Measurements from ENCODE around the gene TOR2A. TPM values are rescaled to one million over a fixed set of nuclear protein-coding genes. Genes with fewer than 3 reads are reported as not detected.

The TOR2A gene
- total and polyA plus RNA-seq, 2 of the 8 experiments (the other 6 are each of a cell fraction or from before 2014, with no cell fraction given), result 18.7 to 24.9 TPM

DNA sequence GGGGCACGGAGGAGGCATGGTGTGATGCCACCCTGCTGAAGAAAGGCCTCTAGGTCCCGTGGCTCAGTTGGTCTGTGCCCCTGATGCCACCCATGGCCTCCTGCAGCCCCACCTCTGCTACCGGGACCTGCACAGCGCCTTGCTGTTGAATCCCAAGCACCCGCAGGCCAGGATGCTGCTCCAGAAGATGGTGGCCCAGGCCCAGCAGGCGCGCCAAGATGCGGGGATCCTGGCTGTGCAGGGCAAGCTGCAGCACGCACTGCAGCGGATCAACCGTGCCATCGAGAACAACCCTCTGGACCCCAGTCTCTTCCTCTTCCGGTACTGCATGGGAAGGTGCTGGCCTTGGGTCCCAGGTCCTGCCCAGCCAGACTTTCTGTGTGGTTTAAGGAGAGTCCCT lies 12.1 kb downstream of the TOR2A start (continued):
- TF ChIP-seq, protein P1, sequence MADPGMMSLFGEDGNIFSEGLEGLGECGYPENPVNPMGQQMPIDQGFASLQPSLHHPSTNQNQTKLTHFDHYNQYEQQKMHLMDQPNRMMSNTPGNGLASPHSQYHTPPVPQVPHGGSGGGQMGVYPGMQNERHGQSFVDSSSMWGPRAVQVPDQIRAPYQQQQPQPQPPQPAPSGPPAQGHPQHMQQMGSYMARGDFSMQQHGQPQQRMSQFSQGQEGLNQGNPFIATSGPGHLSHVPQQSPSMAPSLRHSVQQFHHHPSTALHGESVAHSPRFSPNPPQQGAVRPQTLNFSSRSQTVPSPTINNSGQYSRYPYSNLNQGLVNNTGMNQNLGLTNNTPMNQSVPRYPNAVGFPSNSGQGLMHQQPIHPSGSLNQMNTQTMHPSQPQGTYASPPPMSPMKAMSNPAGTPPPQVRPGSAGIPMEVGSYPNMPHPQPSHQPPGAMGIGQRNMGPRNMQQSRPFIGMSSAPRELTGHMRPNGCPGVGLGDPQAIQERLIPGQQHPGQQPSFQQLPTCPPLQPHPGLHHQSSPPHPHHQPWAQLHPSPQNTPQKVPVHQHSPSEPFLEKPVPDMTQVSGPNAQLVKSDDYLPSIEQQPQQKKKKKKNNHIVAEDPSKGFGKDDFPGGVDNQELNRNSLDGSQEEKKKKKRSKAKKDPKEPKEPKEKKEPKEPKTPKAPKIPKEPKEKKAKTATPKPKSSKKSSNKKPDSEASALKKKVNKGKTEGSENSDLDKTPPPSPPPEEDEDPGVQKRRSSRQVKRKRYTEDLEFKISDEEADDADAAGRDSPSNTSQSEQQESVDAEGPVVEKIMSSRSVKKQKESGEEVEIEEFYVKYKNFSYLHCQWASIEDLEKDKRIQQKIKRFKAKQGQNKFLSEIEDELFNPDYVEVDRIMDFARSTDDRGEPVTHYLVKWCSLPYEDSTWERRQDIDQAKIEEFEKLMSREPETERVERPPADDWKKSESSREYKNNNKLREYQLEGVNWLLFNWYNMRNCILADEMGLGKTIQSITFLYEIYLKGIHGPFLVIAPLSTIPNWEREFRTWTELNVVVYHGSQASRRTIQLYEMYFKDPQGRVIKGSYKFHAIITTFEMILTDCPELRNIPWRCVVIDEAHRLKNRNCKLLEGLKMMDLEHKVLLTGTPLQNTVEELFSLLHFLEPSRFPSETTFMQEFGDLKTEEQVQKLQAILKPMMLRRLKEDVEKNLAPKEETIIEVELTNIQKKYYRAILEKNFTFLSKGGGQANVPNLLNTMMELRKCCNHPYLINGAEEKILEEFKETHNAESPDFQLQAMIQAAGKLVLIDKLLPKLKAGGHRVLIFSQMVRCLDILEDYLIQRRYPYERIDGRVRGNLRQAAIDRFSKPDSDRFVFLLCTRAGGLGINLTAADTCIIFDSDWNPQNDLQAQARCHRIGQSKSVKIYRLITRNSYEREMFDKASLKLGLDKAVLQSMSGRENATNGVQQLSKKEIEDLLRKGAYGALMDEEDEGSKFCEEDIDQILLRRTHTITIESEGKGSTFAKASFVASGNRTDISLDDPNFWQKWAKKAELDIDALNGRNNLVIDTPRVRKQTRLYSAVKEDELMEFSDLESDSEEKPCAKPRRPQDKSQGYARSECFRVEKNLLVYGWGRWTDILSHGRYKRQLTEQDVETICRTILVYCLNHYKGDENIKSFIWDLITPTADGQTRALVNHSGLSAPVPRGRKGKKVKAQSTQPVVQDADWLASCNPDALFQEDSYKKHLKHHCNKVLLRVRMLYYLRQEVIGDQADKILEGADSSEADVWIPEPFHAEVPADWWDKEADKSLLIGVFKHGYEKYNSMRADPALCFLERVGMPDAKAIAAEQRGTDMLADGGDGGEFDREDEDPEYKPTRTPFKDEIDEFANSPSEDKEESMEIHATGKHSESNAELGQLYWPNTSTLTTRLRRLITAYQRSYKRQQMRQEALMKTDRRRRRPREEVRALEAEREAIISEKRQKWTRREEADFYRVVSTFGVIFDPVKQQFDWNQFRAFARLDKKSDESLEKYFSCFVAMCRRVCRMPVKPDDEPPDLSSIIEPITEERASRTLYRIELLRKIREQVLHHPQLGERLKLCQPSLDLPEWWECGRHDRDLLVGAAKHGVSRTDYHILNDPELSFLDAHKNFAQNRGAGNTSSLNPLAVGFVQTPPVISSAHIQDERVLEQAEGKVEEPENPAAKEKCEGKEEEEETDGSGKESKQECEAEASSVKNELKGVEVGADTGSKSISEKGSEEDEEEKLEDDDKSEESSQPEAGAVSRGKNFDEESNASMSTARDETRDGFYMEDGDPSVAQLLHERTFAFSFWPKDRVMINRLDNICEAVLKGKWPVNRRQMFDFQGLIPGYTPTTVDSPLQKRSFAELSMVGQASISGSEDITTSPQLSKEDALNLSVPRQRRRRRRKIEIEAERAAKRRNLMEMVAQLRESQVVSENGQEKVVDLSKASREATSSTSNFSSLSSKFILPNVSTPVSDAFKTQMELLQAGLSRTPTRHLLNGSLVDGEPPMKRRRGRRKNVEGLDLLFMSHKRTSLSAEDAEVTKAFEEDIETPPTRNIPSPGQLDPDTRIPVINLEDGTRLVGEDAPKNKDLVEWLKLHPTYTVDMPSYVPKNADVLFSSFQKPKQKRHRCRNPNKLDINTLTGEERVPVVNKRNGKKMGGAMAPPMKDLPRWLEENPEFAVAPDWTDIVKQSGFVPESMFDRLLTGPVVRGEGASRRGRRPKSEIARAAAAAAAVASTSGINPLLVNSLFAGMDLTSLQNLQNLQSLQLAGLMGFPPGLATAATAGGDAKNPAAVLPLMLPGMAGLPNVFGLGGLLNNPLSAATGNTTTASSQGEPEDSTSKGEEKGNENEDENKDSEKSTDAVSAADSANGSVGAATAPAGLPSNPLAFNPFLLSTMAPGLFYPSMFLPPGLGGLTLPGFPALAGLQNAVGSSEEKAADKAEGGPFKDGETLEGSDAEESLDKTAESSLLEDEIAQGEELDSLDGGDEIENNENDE (IDR thresholded peaks at IDR 0.05; ENCODE audit: insufficient replicate concordance, low read length), result no peak
